ENCODE measurements around the gene IKZF1.

The IKZF1 gene

GRCh38 chr7:50382455-50382854, 77.9 kb downstream of the IKZF1 start:
- DNase-seq, result no peak

GRCh38 chr7:50387351-50387750, 82.8 kb downstream of the IKZF1 start:
- no peak for DNase-seq

GRCh38 chr7:50389961-50390360, 85.4 kb downstream of the IKZF1 start:
- DNase-seq, result peak; percentile 24

- DNase-seq, result no peak
Measured at GRCh38 chr7:50391386-50391785, 86.9 kb downstream of the IKZF1 start.

- DNase-seq, result peak; percentile 52
Measured at GRCh38 chr7:50393076-50393475, 88.6 kb downstream of the IKZF1 start.

GRCh38 chr7:50393547-50394252, 89.2 kb downstream of the IKZF1 start:
- peak; percentile 69 for DNase-seq

- DNase-seq, result no peak
Measured at GRCh38 chr7:50394315-50394714, 89.8 kb downstream of the IKZF1 start.

- no peak for DNase-seq
Measured at GRCh38 chr7:50396856-50397255, 92.3 kb downstream of the IKZF1 start.

GRCh38 chr7:50397320-50397970, 92.9 kb downstream of the IKZF1 start:
- peak; percentile 33 for DNase-seq

GRCh38 chr7:50397971-50398324, 93.4 kb downstream of the IKZF1 start:
- no peak for DNase-seq

- no peak for DNase-seq
Measured at GRCh38 chr7:50399206-50399605, 94.7 kb downstream of the IKZF1 start.

GRCh38 chr7:50399635-50400034, 95.1 kb downstream of the IKZF1 start:
- no peak for DNase-seq

GRCh38 chr7:50400114-50400513, 95.6 kb downstream of the IKZF1 start:
- no peak for DNase-seq

- no peak for DNase-seq
Measured at GRCh38 chr7:50404392-50404791, 99.9 kb downstream of the IKZF1 start.

- no peak for DNase-seq
Measured at GRCh38 chr7:50405221-50405620, 100.7 kb downstream of the IKZF1 start.

GRCh38 chr7:50406935-50407334, 102.4 kb downstream of the IKZF1 start:
- DNase-seq, result no peak

- peak; percentile 23 for DNase-seq
Measured at GRCh38 chr7:50409856-50410745, 105.6 kb downstream of the IKZF1 start.

GRCh38 chr7:50411332-50411731, 106.8 kb downstream of the IKZF1 start:
- no peak for DNase-seq

- no peak for DNase-seq
Measured at GRCh38 chr7:50412973-50413372, 108.5 kb downstream of the IKZF1 start.

- DNase-seq, result no peak
Measured at GRCh38 chr7:50413561-50413960, 109.0 kb downstream of the IKZF1 start.

GRCh38 chr7:50415844-50416364, 111.4 kb downstream of the IKZF1 start:
- DNase-seq, result no peak

- DNase-seq, result peak; percentile 19
Measured at GRCh38 chr7:50416527-50417182, 112.1 kb downstream of the IKZF1 start.

- DNase-seq, result peak; percentile 81
Measured at GRCh38 chr7:50418086-50418515, 113.6 kb downstream of the IKZF1 start.

Measured in CD4-positive, alpha-beta T cell treated with Interleukin-17A for 4 hours (primary cell).